ENCODE data around the gene SETX. TPM values are rescaled to one million over a fixed set of nuclear protein-coding genes. Genes with fewer than 3 reads are reported as not detected.

Gene SETX
- total and polyA plus RNA-seq, 2 donors (not counting 1 experiment from before 2014, with no cell fraction given), result 29.2 to 105 TPM

DNA sequence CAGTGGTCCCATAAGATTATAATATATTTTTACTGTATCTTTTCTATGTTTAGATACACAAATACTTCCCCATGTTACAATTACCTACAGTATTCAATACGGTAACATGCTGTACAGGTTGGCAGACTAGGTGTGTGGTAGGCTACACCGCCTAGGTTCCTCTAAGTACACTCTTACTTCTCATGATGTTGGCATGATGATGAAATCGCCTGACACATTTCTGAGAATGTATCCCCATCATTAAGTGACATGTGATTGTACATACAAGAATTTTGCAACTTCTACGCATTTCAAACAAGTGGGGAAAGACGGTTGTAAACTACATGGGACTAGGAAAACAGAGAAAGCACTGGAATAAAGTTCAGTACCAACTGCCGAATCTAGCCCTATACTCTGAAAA is 53.3 kb downstream of the SETX start:
- no peaks in the 10 kb centered on the region for H3K9me3 Mint-ChIP-seq (ENCODE audit: insufficient read depth)
- TF ChIP-seq, protein P1, sequence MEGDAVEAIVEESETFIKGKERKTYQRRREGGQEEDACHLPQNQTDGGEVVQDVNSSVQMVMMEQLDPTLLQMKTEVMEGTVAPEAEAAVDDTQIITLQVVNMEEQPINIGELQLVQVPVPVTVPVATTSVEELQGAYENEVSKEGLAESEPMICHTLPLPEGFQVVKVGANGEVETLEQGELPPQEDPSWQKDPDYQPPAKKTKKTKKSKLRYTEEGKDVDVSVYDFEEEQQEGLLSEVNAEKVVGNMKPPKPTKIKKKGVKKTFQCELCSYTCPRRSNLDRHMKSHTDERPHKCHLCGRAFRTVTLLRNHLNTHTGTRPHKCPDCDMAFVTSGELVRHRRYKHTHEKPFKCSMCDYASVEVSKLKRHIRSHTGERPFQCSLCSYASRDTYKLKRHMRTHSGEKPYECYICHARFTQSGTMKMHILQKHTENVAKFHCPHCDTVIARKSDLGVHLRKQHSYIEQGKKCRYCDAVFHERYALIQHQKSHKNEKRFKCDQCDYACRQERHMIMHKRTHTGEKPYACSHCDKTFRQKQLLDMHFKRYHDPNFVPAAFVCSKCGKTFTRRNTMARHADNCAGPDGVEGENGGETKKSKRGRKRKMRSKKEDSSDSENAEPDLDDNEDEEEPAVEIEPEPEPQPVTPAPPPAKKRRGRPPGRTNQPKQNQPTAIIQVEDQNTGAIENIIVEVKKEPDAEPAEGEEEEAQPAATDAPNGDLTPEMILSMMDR (IDR thresholded peaks at IDR 0.05), result no peak
- no peak for TF ChIP-seq EZH2 (IDR thresholded peaks at IDR 0.05; ENCODE audit: borderline replicate concordance, insufficient read depth, low read depth, low read length, poor library complexity, severe bottlenecking)
- Histone ChIP-seq H3K9me3 (ENCODE audit: control extremely low read depth in 1 of 3, control insufficient read depth in 2 of 3, insufficient read depth in 1 of 3, low read length in 2 of 3) (no peaks in the 10 kb centered on the region), H3K27ac (ENCODE audit: low read length in 2 of 2) (no peak overlapping the region), H3K9ac (ENCODE audit: low read length) (no peak overlapping the region), H3K27me3 (replicated peaks in 1 of 4; ENCODE audit: control extremely low read depth in 1 of 4, control insufficient read depth in 3 of 4, insufficient read depth in 4 of 4, low read length in 3 of 4) (no peaks in the 10 kb centered on the region), H3K36me3 (replicated peaks in 1 of 2; ENCODE audit: control extremely low read depth in 1 of 2, control insufficient read depth in 1 of 2, extremely low read depth in 1 of 2, insufficient read depth in 2 of 2, low read length in 1 of 2) (peaks cover 11 to 80% of the 10 kb centered on the region in 2 experiments), H3K79me2 (ENCODE audit: control insufficient read depth, insufficient read depth, low read length) (peaks cover 81% of the 10 kb centered on the region), H3K4me2 (replicated peaks; ENCODE audit: low read depth, low read length, poor library complexity, severe bottlenecking) (no peak overlapping the region), H3K4me3 (ENCODE audit: control extremely low read depth in 1 of 5, extremely low read depth in 1 of 5, insufficient read depth in 1 of 5, low read depth in 2 of 5, low read length in 4 of 5) (no peak overlapping the region), H4K20me1 (ENCODE audit: control insufficient read depth, insufficient read depth, low read length, poor library complexity, severe bottlenecking) (peaks cover 62% of the 10 kb centered on the region), H2AFZ (ENCODE audit: insufficient read depth, low read depth, low read length, poor library complexity, severe bottlenecking) (no peak overlapping the region), H3K4me1 (ENCODE audit: control insufficient read depth in 2 of 2, insufficient read depth in 2 of 2, low read length in 2 of 2) (no peaks in the 10 kb centered on the region)
- 100% methylated on average over 1 of the region's 6 CpGs for WGBS (ENCODE audit: insufficient coverage)
- H3K4me3 Mint-ChIP-seq, result no peak overlapping the region
- intact Hi-C loops (cut with micrococcal nuclease), result no loop called here
- H3K4me1 Mint-ChIP-seq, result no peaks in the 10 kb centered on the region
- H3K27me3 Mint-ChIP-seq, result no peaks in the 10 kb centered on the region
- ChIA-PET POLR2A (no interaction called here), CTCF (no interaction called here)
- H3K27ac Mint-ChIP-seq, result no peak overlapping the region
- no peak for DNase-seq
- no peak for ATAC-seq (ENCODE audit: low read depth)

DNA sequence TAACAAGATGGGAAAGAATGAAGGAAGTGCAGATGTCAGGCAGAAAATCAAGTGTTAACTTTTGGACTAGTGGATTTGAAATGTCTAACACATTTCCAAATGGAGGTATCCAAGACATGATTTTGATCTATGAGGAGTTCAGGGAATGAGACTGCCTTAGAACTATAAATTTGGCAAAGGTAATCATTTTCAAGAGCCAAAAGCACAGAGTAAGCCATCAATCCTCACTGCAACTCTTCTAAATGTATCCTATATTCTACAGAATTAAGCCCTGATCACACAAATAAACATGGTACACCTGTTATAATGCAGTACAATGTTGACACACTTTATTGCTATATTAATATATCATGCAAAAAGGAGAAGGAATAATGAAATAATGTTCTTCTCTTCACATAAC is 55.6 kb downstream of the SETX start:
- Histone ChIP-seq H3K9ac (ENCODE audit: low read length) (no peak overlapping the region), H3K4me1 (ENCODE audit: control insufficient read depth in 2 of 2, insufficient read depth in 2 of 2, low read length in 2 of 2) (no peaks in the 10 kb centered on the region), H4K20me1 (ENCODE audit: control insufficient read depth, insufficient read depth, low read length, poor library complexity, severe bottlenecking) (peaks cover 70% of the 10 kb centered on the region), H3K4me2 (replicated peaks; ENCODE audit: low read depth, low read length, poor library complexity, severe bottlenecking) (no peak overlapping the region), H3K4me3 (ENCODE audit: control extremely low read depth in 1 of 5, extremely low read depth in 1 of 5, insufficient read depth in 1 of 5, low read depth in 2 of 5, low read length in 4 of 5) (no peak overlapping the region), H3K27me3 (replicated peaks in 1 of 4; ENCODE audit: control extremely low read depth in 1 of 4, control insufficient read depth in 3 of 4, insufficient read depth in 4 of 4, low read length in 3 of 4) (no peaks in the 10 kb centered on the region), H3K36me3 (replicated peaks in 1 of 2; ENCODE audit: control extremely low read depth in 1 of 2, control insufficient read depth in 1 of 2, extremely low read depth in 1 of 2, insufficient read depth in 2 of 2, low read length in 1 of 2) (peaks cover 9 to 90% of the 10 kb centered on the region in 2 experiments), H2AFZ (ENCODE audit: insufficient read depth, low read depth, low read length, poor library complexity, severe bottlenecking) (no peak overlapping the region), H3K9me3 (ENCODE audit: control extremely low read depth in 1 of 3, control insufficient read depth in 2 of 3, insufficient read depth in 1 of 3, low read length in 2 of 3) (no peaks in the 10 kb centered on the region), H3K79me2 (ENCODE audit: control insufficient read depth, insufficient read depth, low read length) (peaks cover 85% of the 10 kb centered on the region), H3K27ac (ENCODE audit: low read length in 2 of 2) (no peak overlapping the region)
- no peak overlapping the region for H3K4me3 Mint-ChIP-seq
- intact Hi-C loops (cut with micrococcal nuclease), result no loop called here
- TF ChIP-seq, protein P1 (IDR thresholded peaks at IDR 0.05), result no peak
- no peak for TF ChIP-seq EZH2 (IDR thresholded peaks at IDR 0.05; ENCODE audit: borderline replicate concordance, insufficient read depth, low read depth, low read length, poor library complexity, severe bottlenecking)
- H3K27me3 Mint-ChIP-seq, result no peaks in the 10 kb centered on the region
- no peaks in the 10 kb centered on the region for H3K9me3 Mint-ChIP-seq (ENCODE audit: insufficient read depth)
- ATAC-seq (ENCODE audit: low read depth), result no peak
- no peak for DNase-seq
- H3K4me1 Mint-ChIP-seq, result no peaks in the 10 kb centered on the region
- ChIA-PET CTCF (no interaction called here), POLR2A (no interaction called here)
- no peak overlapping the region for H3K27ac Mint-ChIP-seq

Measured in B cell (primary cell).